HG03460 (cell line): Measurements from ENCODE around the gene RAP1GAP2.
"Not testable (repeated sequence)": the region's sequence is repeated elsewhere in the genome, so short reads cannot be mapped to it uniquely, and the experiment has no call there.

Experiments
- ATAC-seq: cut with Tn5 transposase; IDR thresholded peaks from one replicate; pipeline ENCODE4 v1.9.1; 2021; ENCODE audit not compliant: unreplicated experiment

RAP1GAP2 gene

DNA sequence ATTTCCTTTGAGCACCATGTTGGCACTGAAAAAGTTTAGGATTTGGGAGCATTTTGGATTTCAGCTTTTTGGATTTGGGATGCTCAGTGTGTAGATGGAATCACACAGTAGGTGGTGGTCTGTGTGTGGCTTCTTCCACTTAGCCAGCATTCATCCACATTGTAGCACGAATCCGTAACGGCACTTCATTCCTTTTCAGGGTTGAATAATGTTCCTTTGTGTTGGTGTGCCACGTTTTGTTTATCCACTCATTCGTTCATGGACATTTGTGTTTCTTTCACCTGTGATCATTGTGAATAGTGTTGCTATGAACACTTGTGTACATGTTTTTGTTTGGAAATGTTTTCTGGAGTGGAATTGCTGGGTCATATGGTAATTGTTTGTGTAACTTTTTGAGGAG is 85.1 kb downstream of the RAP1GAP2 start:
- no peak for ATAC-seq

GRCh38 chr17:2883544-2884213 is 87.4 kb downstream of the RAP1GAP2 start:
- no peak for ATAC-seq

DNA sequence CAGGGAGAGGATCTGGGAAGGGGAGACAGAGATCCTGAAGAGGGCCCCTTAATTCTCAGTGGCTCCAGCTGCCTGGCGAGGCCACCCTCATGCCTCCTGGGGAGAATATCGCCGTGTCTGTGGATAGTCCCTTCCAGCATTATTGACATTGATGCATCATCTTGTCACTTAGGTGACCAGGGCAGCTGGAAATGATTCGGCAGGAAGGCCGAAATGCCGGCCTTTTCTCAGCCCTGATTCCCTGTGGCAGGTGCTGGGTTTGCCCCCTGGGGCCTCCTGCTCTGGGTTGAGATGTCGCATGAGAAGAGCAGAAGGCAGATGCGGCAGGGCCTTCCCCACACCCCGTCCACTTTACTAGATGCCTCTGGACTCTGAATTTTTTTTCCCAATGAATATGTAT is 89.5 kb downstream of the RAP1GAP2 start:
- ATAC-seq, result no peak

DNA sequence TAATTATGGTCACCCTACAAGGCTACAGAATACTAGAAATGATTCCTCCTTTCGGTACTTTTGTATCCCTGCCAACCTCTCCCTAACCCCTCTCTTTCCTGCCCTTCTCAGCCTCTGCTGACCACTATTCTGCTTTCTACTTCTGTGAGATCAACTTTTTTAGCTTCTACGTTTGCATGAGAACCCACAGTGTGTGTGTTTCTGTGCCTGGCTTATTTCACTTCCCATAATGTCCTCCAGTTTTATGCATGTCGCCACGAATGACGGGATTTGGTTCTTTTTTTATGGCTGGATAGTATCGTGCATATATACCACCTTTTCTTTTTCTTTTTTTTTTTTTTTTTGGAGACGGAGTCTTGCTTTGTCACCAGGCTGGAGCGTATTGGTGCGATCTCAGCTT is 92.1 kb downstream of the RAP1GAP2 start:
- ATAC-seq, result no peak

DNA sequence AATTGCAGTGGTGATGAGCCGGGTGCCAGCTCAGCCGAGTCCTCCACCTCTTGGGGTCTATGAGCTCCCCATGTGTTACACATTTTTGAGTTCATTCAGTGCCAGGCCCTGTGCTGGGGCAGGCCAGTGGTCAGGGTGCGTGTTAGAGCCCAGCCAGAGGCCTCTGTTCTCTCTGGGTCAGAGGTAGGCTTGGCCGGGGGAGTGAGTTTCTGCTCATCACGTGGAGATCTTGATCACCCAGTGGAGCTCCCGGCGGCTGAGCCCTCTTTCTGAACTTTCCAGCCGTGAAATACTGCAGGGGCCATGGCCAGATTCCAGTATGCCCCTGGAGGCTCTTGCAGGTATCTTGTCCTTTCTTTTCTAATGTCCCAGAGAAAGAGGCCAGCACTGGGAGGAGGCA is 93.0 kb downstream of the RAP1GAP2 start:
- no peak for ATAC-seq

DNA sequence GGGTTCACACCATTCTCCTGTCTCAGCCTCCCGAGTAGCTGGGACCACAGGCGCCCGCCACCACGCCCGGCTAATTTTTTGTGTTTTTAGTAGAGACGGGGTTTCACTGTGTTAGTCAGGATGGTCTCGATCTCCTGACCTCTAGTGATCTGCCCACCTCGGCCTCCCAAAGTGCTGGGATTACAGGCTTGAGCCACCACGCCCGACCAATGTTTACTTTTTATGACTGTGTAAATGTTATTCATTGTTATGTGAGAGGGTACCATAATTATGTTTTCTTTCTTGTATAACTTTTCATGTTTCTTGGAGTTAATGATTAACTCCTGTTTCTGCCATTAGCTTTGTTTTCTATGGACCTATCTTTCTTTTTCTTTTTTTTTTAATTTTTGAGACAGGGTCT is 94.5 kb downstream of the RAP1GAP2 start:
- ATAC-seq, result not testable (repeated sequence)

- no peak for ATAC-seq
Measured at GRCh38 chr17:2892305-2892971, 96.2 kb downstream of the RAP1GAP2 start.

- ATAC-seq, result no peak
Measured at GRCh38 chr17:2893422-2893914, 97.2 kb downstream of the RAP1GAP2 start.

DNA sequence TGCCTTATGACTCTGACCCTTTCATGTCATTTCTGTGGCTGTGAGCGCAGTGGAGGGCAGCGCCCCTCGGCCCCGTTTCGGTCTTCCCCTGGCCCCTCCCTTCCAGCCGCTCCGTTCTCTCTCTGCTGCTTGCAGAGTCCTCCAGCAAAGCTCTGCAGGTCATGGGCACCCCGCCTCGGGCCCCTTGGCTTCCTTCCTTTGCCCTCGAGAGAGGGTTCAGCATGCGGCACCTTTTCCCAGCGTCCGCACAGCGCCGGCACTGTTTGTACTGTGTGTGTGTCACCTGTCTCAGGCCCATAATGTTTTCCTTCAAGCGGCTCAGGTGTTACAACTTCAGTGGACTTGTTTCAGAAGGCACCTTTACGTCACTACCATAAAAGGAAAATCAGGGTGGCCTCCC is 98.5 kb downstream of the RAP1GAP2 start:
- ATAC-seq, result no peak

DNA sequence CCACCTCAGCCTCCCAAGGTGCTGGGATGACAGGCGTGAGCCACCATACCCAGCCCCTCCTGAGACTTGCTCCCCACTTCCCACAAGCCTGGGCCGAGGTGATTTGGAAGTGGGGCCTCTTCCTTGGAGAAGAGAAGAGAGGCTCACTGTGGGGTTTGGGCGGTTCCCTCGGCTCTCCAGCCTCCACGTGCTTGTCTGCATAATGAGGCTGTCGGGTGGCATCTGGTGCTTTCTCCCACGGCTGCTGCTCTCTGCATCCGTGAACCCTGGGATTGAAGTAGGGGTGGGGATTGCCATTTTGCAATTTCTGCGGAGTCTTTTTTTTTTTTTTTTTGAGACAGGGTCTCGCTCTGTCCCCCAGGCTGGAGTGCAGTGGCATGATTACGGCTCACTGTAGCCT is 101.4 kb downstream of the RAP1GAP2 start:
- ATAC-seq, result no peak

DNA sequence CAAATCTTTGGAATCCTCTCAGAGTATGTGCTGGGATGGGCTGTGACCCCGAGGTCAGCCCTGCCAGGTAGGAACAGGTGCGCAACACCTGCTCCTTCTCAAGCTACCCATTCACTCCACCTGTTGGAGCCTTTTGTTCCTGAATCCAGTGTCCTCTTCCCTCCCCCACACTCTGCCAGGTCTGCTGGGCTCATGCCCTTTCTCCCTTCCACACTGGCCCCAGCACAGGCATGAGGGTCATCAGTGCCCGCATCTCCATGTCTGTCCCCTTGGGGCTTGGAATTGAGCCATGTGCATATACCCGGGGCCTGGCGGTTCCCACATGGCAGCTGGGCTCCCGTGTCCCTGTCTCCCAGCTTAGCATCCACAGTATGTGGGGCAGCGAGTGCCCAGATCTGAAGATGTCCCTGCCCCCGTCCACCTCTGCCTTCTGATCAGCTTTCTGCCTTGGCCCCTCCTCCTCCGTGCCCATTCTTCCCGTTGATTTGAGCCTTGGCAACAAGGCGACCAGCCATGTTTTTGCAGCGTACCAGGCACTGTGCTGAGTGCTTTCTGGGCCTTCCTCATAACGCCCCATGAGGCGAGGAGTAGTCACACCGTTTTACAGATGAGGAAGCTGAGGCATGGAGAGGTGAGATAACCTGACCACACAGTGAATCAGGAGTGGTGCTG is 102.2 kb downstream of the RAP1GAP2 start:
- no peak for ATAC-seq

DNA sequence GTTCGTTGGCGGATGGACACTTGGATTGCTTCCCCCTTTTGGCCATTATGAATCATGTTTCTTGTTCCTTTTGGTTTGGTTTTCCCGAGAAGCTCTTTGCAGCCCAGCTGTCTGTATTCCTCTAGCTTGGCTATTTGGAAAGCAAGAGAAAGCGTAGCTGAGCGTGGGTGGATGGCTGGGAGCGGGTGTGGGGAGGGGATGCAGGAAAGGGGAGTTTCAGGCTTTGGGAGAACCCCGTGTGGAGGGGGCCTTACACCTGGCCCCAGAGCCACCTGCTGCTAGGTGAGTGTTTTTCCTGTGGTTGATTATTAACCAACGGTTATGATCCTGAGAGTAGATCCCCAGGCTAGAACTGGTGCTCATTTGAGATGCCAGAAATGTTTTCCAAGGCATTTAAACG is 103.7 kb downstream of the RAP1GAP2 start:
- ATAC-seq, result no peak

- ATAC-seq, result no peak
Measured at GRCh38 chr17:2900842-2901241, 104.6 kb downstream of the RAP1GAP2 start.

DNA sequence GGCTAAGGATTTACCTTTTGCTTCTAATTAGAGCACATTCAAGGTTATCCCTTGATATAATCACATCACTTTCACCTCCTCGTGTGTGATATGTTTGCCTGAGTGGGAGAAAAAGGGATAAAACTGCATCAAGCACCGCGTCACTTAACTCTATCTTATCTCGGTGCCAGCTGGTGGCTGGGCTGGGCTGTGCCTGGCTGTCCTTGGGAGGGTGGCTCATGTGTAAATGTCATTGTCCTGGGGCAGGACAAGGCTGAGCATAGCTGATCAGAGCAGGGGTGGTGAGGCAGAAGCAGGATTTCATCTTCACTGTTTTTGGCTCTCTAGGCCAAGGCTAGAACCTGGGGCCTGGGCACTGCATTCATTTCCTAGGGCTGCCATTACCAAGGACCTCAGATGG is 105.3 kb downstream of the RAP1GAP2 start:
- ATAC-seq, result no peak

- no peak for ATAC-seq
Measured at GRCh38 chr17:2902546-2902945, 106.3 kb downstream of the RAP1GAP2 start.

DNA sequence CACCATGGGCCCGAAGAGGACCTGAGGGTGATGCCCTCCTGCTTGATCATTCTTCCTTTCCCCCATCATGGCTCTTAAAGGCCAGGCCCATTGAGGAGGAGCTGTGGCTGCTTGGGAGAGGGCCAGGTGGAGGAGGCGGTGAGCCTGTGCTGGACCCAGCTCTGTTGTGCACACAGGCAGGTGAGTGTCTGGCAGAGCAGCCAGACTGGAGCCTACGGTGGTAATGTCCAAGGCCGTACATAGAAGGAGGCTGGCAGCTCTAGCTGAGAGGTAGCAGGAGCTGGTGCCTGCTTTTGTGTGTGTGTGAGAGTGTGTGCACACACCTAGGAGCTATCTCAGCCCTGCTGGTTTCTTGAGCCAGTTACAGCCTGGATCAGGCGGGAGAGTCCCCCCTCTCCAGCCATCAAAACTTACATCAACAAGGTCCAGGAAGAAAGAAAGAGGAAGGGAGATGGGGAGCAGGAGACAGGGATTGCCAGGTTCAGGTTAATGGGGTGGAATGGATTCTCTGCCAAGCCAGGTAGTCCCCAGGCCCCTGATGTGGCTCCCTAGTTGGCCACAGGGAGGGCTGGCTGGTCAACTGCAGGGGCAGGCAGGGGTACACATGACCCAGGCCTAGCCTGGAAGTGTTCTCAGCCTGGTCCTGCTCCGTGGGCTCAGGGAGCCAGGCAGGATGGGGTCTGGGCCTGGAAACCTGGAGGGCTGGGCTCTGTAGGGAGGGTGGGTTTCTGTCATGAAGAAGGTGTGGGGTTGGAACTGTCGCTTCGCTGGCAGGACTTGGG is 107.1 kb downstream of the RAP1GAP2 start:
- no peak for ATAC-seq

DNA sequence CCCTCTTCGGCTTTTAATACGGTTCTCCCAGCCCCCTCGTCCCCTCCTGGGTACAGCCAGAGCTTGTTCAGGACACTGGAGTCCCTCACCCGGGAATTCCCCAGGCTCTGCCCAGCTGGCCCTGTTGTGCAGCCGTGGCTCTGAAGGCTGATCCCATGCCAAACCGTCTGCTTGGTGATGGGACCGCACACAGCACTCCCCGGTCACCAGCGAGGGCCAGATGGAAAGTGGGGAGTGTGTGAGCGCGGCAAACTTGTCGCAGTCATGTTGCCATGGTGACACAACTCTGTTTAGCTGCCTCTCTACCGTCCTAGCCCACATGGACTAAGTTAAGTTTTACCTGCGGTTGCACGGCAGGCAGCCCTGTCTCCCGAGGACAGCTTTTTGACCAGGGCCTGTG is 107.9 kb downstream of the RAP1GAP2 start:
- no peak for ATAC-seq

DNA sequence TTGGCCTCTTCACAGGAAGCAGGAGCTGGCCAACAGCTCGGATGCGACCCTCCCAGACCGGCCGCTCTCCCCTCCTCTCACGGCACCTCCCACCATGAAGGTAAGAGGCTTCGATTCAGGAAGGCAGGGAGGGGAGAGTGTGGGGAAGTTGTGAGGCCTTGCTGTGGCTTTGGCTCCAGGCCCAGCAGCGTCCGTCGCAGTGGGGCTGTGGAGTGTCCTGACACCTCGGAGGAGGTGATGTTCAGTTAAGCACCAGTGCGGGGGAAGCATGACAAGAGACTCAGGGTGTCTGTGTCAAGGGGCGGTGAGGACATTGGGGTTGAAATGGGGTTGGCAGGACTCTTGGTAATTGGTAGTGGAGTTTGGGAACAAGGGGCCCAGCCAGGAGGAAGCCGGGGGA is 109.0 kb downstream of the RAP1GAP2 start:
- ATAC-seq, result no peak

GRCh38 chr17:2905696-2906501 is 109.7 kb downstream of the RAP1GAP2 start:
- ATAC-seq, result no peak

GRCh38 chr17:2906901-2907300 is 110.7 kb downstream of the RAP1GAP2 start:
- no peak for ATAC-seq
